H9 (cell line): Measurements from ENCODE around the gene PEMT. TPM values are rescaled to one million over a fixed set of nuclear protein-coding genes. Genes with fewer than 3 reads are reported as not detected.

Experiments
- DNase-seq: peaks from one replicate; pipeline ENCODE4 v3.0.0-alpha.2; 2017
- H2AFZ ChIP-seq: one replicate; pipeline ENCODE4 v1.6.1; 2013; ENCODE audit warnings: mild to moderate bottlenecking, low read length, control low read depth, moderate library complexity
- H2AK5ac ChIP-seq: 2 replicates; pipeline ENCODE4 v1.6.1; 2013; ENCODE audit warnings: low read length, control low read depth, mixed read lengths; ENCODE audit not compliant: insufficient read length
- H2BK120ac ChIP-seq: one replicate; pipeline ENCODE4 v1.6.1; 2013; ENCODE audit warnings: low read depth, mild to moderate bottlenecking, low read length, control low read depth, inconsistent platforms; ENCODE audit not compliant: poor library complexity, severe bottlenecking
- H2BK12ac ChIP-seq: 2 replicates; pipeline ENCODE4 v1.6.1; 2013; ENCODE audit warnings: low read length, control low read depth, mixed read lengths, low read depth; ENCODE audit not compliant: insufficient read length
- H2BK15ac ChIP-seq: 2 replicates; pipeline ENCODE4 v1.6.1; 2013; ENCODE audit warnings: low read depth, low read length, control low read depth
- H2BK20ac ChIP-seq: one replicate; pipeline ENCODE4 v1.6.1; 2013; ENCODE audit warnings: low read depth, mild to moderate bottlenecking, low read length, control low read depth, inconsistent platforms; ENCODE audit not compliant: poor library complexity, severe bottlenecking
- H2BK5ac ChIP-seq: 2 replicates; pipeline ENCODE4 v1.6.1; 2013; ENCODE audit warnings: low read length, control low read depth, mixed read lengths; ENCODE audit not compliant: insufficient read length
- H3K14ac ChIP-seq: 2 replicates; pipeline ENCODE4 v1.6.1; 2013; ENCODE audit warnings: low read length, control low read depth; ENCODE audit not compliant: insufficient read depth
- H3K18ac ChIP-seq: 2 replicates; pipeline ENCODE4 v1.6.1; 2013; ENCODE audit warnings: low read depth, mild to moderate bottlenecking, mixed read lengths, low read length, control low read depth; ENCODE audit not compliant: insufficient read length
- H3K23ac ChIP-seq: 2 replicates; pipeline ENCODE4 v1.6.1; 2013; ENCODE audit warnings: low read length, control low read depth, mixed read lengths, low read depth; ENCODE audit not compliant: insufficient read length
- H3K23me2 ChIP-seq: 2 replicates; pipeline ENCODE4 v1.6.1; 2013; ENCODE audit warnings: low read depth, mild to moderate bottlenecking, mixed read lengths, low read length, control low read depth; ENCODE audit not compliant: insufficient read length, poor library complexity, severe bottlenecking
- H3K27ac ChIP-seq: 2 replicates; pipeline ENCODE4 v1.5.1; 2013; ENCODE audit warnings: low read length, control low read depth, mixed read lengths, low read depth; ENCODE audit not compliant: insufficient read length
- H3K27me3 ChIP-seq: 2 replicates; pipeline ENCODE4 v1.6.1; 2013; ENCODE audit warnings: low read length, control low read depth, inconsistent platforms; ENCODE audit not compliant: insufficient read depth
- H3K4ac ChIP-seq: 2 replicates; pipeline ENCODE4 v1.6.1; 2013; ENCODE audit warnings: low read depth, mild to moderate bottlenecking, control low read depth, inconsistent platforms, low read length, moderate library complexity
- H3K4me1 ChIP-seq: 2 replicates; pipeline ENCODE4 v1.6.1; 2013; ENCODE audit warnings: low read length, control low read depth, inconsistent platforms; ENCODE audit not compliant: insufficient read depth
- H3K4me2 ChIP-seq: 2 replicates; pipeline ENCODE4 v1.6.1; 2013; ENCODE audit warnings: low read length, control low read depth, mixed read lengths; ENCODE audit not compliant: insufficient read length, insufficient read depth
- H3K56ac ChIP-seq: 2 replicates; pipeline ENCODE4 v1.6.1; 2013; ENCODE audit warnings: low read depth, mild to moderate bottlenecking, mixed read lengths, low read length, control low read depth; ENCODE audit not compliant: insufficient read length
- H3K79me1 ChIP-seq: 2 replicates; pipeline ENCODE4 v1.6.1; 2013; ENCODE audit warnings: low read depth, mild to moderate bottlenecking, moderate library complexity, low read length, control low read depth, inconsistent platforms; ENCODE audit not compliant: insufficient read depth, poor library complexity, severe bottlenecking
- H3K79me2 ChIP-seq: 2 replicates; pipeline ENCODE4 v1.6.1; 2013; ENCODE audit warnings: low read length, control low read depth, inconsistent platforms; ENCODE audit not compliant: insufficient read depth
- H3K9ac ChIP-seq: 2 replicates; pipeline ENCODE4 v1.6.1; 2013; ENCODE audit warnings: low read length, control low read depth, mixed read lengths; ENCODE audit not compliant: insufficient read length; ENCODE audit errors: extremely low read depth
- H3K9me3 ChIP-seq: one replicate; pipeline ENCODE4 v1.6.1; 2013; ENCODE audit warnings: low read depth, low read length, inconsistent platforms; ENCODE audit not compliant: control insufficient read depth
- H3T11ph ChIP-seq: one replicate; pipeline ENCODE4 v1.6.1; 2013; ENCODE audit warnings: mild to moderate bottlenecking, low read length, control low read depth, inconsistent platforms
- H4K20me1 ChIP-seq: one replicate; pipeline ENCODE4 v1.6.1; 2013; ENCODE audit not compliant: control insufficient read depth, insufficient read length, insufficient read depth
- H4K5ac ChIP-seq: 2 replicates; pipeline ENCODE4 v1.6.1; 2013; ENCODE audit warnings: low read depth, mild to moderate bottlenecking, mixed read lengths, low read length, control low read depth; ENCODE audit not compliant: insufficient read length
- H4K8ac ChIP-seq: replicated peaks from 2 replicates; pipeline ENCODE4 v1.6.1; 2013; ENCODE audit warnings: low read length, control low read depth, mixed read lengths, low read depth; ENCODE audit not compliant: insufficient read length
- H4K91ac ChIP-seq: 2 replicates; pipeline ENCODE4 v1.6.1; 2013; ENCODE audit warnings: low read depth, mild to moderate bottlenecking, moderate library complexity, mixed read lengths, low read length, control low read depth; ENCODE audit not compliant: insufficient read length
- H3K27ac Mint-ChIP-seq, 3 experiments: 2 replicates in 2 of 3; 3 replicates in 1 of 3; pipeline ENCODE4 v1.8.0; 2020 to 2021; ENCODE audit warnings: mixed read lengths in 3 of 3, mild to moderate bottlenecking in 1 of 3, moderate library complexity in 1 of 3
- H3K27me3 Mint-ChIP-seq: 2 replicates; pipeline ENCODE4 v1.8.0; 2021; ENCODE audit warnings: low read depth, mild to moderate bottlenecking, moderate library complexity, mixed read lengths
- H3K36me3 Mint-ChIP-seq, 3 experiments: 2 replicates in 2 of 3; 3 replicates in 1 of 3; pipeline ENCODE4 v1.8.0; 2020 to 2021; ENCODE audit warnings: low read depth in 3 of 3, mixed read lengths in 3 of 3; ENCODE audit not compliant: insufficient read depth in 1 of 3
- H3K4me1 Mint-ChIP-seq, 2 experiments: 2 replicates each; pipeline ENCODE4 v1.8.0; 2020; ENCODE audit warnings: mixed read lengths in 2 of 2
- H3K4me3 Mint-ChIP-seq, 2 experiments: 2 replicates in 1 of 2; 3 replicates in 1 of 2; pipeline ENCODE4 v1.8.0; 2020 to 2021; ENCODE audit warnings: mild to moderate bottlenecking in 2 of 2, mixed read lengths in 2 of 2, moderate library complexity in 1 of 2
- H3K9me3 Mint-ChIP-seq, 2 experiments: 2 replicates in 1 of 2; 3 replicates in 1 of 2; pipeline ENCODE4 v1.8.0; 2020; ENCODE audit warnings: mild to moderate bottlenecking in 2 of 2, mixed read lengths in 2 of 2, moderate library complexity in 1 of 2
- WGBS: extraction: QIAGEN DNeasy Blood & Tissue Kit; methylation state at CpG from one replicate; pipeline ENCODE4 v1.1.7; 2013; ENCODE audit warnings: missing lambda C conversion rate, low lambda C conversion rate, mixed read lengths; ENCODE audit not compliant: insufficient read length; ENCODE audit errors: extremely low coverage; 5-methylcytosine and 5-hydroxymethylcytosine counted together
- total RNA-seq: library from RNA; stranded (reverse); gene quantifications from 2 replicates; pipeline ENCODE4 v1.2.1, GENCODE V29; 2021
- TF ChIP-seq, protein P1 (sequence below): fragments of 200-600 bp; sonication (generic); conservative IDR thresholded peaks from 3 replicates; pipeline ENCODE4 v1.8.0; 2021; ENCODE audit warnings: antibody characterized with exemption, mild to moderate bottlenecking

Gene PEMT
- total RNA-seq, 1 experiment from 2014 or later = 63.2 TPM

DNA sequence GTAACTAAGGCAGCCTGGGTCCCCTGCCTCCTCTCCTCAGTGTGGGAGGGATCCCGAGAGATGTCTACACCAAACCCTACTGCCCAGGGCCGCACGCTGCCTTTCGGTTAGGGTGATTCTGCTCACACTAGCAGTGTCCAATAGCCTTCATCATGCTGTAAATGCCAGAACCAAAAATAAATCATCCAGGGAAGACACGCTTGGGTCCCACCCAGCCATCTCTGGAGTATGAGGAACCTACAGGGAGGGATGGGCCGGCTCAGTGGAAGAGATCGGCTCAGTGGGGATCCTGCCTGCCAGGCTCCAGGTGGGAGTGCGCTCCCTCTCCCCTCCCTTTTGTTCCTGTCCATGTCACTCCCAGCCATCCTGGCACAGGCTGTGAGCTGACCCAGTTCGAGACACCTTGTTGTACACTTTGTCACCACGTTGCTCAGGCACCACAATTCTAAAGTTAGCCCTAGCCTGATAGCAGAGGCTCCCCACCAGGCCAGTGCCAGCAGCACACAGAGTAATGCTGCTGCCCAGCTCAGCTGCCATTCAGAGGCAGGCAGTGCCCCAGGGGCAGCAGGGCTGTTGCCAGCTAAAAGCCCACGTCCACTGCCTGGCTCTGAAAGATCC is 24.5 kb downstream of the PEMT start:
- no peak overlapping the region; the same call in 1 of the 2 replicates for H3K14ac ChIP-seq
- no peak overlapping the region for H3K27ac ChIP-seq
- H2BK12ac ChIP-seq = no peak overlapping the region
- H3K18ac ChIP-seq = no peak overlapping the region
- no peak for DNase-seq
- H3K23me2 ChIP-seq = no peaks in the 10 kb centered on the region
- H3K9me3 Mint-ChIP-seq = no peaks in the 10 kb centered on the region; a peak in 1 of 5 replicates
- no peak overlapping the region for H3T11ph ChIP-seq
- H3K4me1 ChIP-seq = peaks cover 2% of the 10 kb centered on the region; the same call in 1 of the 2 replicates
- H2AFZ ChIP-seq = no peak overlapping the region
- no peak overlapping the region for H2AK5ac ChIP-seq
- H2BK20ac ChIP-seq = no peak overlapping the region
- H3K4me1 Mint-ChIP-seq = peaks cover 22 to 38% of the 10 kb centered on the region in 2 experiments
- no peak overlapping the region for H3K4ac ChIP-seq
- H4K5ac ChIP-seq = no peak overlapping the region
- H3K56ac ChIP-seq = no peak overlapping the region
- no peak overlapping the region for H2BK15ac ChIP-seq
- no CpG with 5 or more reads among the region's 11 CpGs for WGBS
- no peak overlapping the region for H3K4me2 ChIP-seq
- H3K9ac ChIP-seq = no peak overlapping the region
- no peaks in the 10 kb centered on the region for H3K27me3 ChIP-seq
- H3K4me3 Mint-ChIP-seq = no peak overlapping the region
- peaks cover 0 to under 1% (median 0%) of the 10 kb centered on the region in 3 experiments; a peak in 4 of 7 replicates for H3K36me3 Mint-ChIP-seq
- H2BK5ac ChIP-seq = no peak overlapping the region
- H4K91ac ChIP-seq = no peak overlapping the region
- H4K8ac ChIP-seq = no peak overlapping the region
- H3K23ac ChIP-seq = no peak overlapping the region
- H3K9me3 ChIP-seq = no peaks in the 10 kb centered on the region
- no peak overlapping the region for H2BK120ac ChIP-seq
- no peaks in the 10 kb centered on the region; the same call in 1 of the 2 replicates for H3K27me3 Mint-ChIP-seq
- H3K79me2 ChIP-seq = no peaks in the 10 kb centered on the region
- TF ChIP-seq, protein P1, sequence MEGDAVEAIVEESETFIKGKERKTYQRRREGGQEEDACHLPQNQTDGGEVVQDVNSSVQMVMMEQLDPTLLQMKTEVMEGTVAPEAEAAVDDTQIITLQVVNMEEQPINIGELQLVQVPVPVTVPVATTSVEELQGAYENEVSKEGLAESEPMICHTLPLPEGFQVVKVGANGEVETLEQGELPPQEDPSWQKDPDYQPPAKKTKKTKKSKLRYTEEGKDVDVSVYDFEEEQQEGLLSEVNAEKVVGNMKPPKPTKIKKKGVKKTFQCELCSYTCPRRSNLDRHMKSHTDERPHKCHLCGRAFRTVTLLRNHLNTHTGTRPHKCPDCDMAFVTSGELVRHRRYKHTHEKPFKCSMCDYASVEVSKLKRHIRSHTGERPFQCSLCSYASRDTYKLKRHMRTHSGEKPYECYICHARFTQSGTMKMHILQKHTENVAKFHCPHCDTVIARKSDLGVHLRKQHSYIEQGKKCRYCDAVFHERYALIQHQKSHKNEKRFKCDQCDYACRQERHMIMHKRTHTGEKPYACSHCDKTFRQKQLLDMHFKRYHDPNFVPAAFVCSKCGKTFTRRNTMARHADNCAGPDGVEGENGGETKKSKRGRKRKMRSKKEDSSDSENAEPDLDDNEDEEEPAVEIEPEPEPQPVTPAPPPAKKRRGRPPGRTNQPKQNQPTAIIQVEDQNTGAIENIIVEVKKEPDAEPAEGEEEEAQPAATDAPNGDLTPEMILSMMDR = no peak
- H4K20me1 ChIP-seq = no peaks in the 10 kb centered on the region
- H3K27ac Mint-ChIP-seq = peak overlapping the region in 1 of 3 experiments; percentile 55; a peak in 2 of 7 replicates
- H3K79me1 ChIP-seq = no peaks in the 10 kb centered on the region
